Measurements from ENCODE around the gene ANTXR1. TPM values are rescaled to one million over a fixed set of nuclear protein-coding genes. Genes with fewer than 3 reads are reported as not detected.
A peak's percentile ranks its signal among the peaks of the same experiment; 100 is the strongest.

ANTXR1 gene
- total RNA-seq, 1 donor: 206 TPM

DNA sequence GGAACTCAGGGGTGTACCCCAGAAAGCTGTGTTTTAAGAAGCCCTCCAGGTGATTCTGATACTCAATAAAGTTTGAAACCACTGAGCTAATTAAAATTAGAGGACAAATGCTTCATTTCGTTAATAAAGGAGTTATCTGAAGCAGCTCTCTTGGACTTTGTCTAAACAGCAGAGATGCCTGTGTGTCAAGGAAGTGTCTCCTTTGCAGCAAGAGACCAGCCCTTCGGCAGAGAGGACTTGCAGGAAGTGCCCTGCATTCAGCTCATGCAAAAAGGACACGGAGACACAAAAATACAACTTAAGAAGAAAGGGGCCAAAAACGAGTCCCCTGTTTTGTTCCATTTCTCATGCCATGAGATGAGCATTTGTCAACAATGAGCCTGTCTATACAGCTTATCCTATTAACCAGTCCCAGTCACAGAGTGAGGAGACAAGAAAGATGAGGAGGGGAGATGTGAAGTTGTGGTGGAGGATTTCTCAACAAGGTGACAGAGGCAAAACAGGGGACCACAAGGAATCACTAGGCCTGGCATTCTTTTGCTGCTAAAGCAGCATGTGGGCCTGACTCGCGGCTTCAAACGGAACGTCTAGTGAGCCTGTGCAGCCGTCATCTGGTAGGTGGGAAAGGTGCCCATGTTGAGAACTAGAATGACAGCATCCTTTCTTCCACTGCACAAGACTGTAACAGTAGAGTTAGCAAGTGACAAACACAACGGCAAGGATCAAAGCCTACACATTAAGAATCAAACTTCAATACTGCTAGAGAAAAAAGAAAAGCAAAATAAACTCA is 152.3 kb downstream of the ANTXR1 start:
- TF ChIP-seq, protein P1, sequence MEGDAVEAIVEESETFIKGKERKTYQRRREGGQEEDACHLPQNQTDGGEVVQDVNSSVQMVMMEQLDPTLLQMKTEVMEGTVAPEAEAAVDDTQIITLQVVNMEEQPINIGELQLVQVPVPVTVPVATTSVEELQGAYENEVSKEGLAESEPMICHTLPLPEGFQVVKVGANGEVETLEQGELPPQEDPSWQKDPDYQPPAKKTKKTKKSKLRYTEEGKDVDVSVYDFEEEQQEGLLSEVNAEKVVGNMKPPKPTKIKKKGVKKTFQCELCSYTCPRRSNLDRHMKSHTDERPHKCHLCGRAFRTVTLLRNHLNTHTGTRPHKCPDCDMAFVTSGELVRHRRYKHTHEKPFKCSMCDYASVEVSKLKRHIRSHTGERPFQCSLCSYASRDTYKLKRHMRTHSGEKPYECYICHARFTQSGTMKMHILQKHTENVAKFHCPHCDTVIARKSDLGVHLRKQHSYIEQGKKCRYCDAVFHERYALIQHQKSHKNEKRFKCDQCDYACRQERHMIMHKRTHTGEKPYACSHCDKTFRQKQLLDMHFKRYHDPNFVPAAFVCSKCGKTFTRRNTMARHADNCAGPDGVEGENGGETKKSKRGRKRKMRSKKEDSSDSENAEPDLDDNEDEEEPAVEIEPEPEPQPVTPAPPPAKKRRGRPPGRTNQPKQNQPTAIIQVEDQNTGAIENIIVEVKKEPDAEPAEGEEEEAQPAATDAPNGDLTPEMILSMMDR (IDR thresholded peaks at IDR 0.05; ENCODE audit: insufficient read depth, low read depth, low read length): no peak
- DNase-seq (ENCODE audit: low read depth): no peak
- no peak overlapping the region for H3K4me3 ChIP-seq (ENCODE audit: low read depth, low read length)

DNA sequence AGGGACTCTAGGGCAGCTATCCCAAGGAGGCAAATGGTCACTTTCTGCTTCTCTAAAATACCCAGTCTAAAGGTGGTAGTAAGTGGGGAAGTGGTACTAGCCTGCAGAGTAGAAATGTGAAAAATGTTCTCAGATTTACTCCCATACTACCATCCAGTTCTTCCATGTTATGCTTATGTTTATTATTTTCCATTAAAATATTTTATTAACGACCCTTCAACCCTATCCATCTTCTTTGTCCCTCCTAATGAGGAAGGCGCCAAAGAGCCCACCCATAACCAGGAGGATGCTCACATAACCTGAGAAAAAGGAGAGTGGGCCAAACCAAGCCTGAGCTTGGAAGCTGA is 153.5 kb downstream of the ANTXR1 start:
- TF ChIP-seq, protein P1 (IDR thresholded peaks at IDR 0.05; ENCODE audit: insufficient read depth, low read depth, low read length): no peak
- no peak overlapping the region for H3K4me3 ChIP-seq (ENCODE audit: low read depth, low read length)
- no peak for DNase-seq (ENCODE audit: low read depth)

DNA sequence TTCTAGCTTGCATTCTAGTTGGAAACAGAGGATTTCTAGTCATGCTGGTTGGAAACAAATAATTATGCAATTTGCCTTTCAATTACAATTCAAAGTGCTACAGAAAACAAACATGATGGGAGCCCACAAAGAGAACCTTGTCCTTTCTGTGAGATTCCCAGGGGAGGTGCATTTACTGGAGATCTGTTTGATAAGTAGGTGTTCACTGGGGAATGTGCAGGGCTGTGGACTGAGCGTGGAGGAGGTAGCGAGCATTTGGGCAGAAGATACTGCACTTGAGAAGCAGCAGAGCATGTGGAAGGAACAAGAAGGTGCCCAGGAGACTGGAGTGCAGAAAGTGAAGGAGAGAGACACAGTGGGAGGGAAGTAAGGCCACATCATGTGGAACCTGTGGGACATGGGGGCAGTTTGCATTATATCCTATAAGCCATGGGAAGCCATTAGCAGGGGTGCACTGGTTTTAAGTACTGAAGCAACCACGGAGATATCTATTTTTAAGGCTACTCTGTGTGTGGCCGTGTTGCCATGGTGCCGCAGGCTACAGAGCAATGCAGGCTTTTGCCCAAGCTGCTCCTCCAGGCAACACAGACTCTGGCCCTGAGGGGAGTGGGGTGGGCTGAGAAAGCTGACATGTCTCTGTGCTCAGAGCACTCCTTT is 154.0 kb downstream of the ANTXR1 start:
- no peak for DNase-seq (ENCODE audit: low read depth)
- TF ChIP-seq, protein P1 (IDR thresholded peaks at IDR 0.05; ENCODE audit: insufficient read depth, low read depth, low read length): no peak
- no peak overlapping the region for H3K4me3 ChIP-seq (ENCODE audit: low read depth, low read length)

DNA sequence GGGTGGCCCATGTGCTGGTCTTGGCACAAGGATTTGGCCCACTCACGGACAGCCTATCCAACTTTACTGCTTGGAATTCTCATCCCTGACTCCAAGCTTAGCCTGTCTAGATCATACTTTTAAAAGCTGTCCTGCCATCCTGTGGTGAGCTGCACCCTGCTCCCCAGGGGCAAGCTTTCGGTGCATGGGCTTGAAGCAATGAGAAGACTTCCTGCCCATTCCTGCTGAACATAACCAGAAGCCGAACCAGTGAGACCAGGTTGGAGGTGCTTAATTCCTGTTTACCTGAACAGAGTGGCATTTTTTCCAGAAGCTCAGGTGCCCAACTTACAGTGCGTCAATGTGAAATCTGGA is 154.5 kb downstream of the ANTXR1 start:
- DNase-seq (ENCODE audit: low read depth): no peak
- H3K4me3 ChIP-seq (ENCODE audit: low read depth, low read length): no peak overlapping the region
- TF ChIP-seq, protein P1 (IDR thresholded peaks at IDR 0.05; ENCODE audit: insufficient read depth, low read depth, low read length): no peak

DNA sequence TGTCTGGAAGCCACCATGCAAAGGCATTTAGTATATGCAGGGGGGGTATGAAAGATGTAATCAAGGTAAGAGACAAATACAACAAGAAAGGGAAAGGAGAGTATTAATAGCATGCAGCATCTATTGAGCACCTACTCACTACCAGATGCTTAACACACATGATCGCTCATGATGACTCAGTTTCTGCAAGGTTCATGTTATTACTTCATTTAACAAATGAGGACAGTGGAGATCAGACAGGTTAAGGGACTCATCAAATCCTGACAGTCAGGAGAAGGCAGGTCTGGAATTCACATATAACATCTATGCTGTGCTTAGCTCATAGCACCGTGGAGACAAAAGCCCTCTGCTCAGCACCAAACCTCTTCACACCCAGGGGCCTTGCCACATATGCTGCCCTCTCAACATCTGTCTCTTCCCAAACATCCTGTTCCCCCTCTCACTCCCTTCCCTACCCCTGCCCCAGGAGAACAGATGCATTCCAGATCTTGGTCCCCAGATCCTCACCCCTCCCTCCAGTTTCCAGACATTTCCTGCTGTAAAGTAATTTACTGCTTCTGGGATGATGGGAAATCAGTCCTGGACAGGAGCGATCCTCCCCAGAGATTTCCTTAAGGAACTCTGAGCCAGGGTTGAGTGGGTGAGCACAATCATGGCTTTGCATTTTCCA is 155.3 kb downstream of the ANTXR1 start:
- H3K4me3 ChIP-seq (ENCODE audit: low read depth, low read length): no peak overlapping the region
- TF ChIP-seq, protein P1 (IDR thresholded peaks at IDR 0.05; ENCODE audit: insufficient read depth, low read depth, low read length): no peak
- DNase-seq (ENCODE audit: low read depth): peak; percentile 36

DNA sequence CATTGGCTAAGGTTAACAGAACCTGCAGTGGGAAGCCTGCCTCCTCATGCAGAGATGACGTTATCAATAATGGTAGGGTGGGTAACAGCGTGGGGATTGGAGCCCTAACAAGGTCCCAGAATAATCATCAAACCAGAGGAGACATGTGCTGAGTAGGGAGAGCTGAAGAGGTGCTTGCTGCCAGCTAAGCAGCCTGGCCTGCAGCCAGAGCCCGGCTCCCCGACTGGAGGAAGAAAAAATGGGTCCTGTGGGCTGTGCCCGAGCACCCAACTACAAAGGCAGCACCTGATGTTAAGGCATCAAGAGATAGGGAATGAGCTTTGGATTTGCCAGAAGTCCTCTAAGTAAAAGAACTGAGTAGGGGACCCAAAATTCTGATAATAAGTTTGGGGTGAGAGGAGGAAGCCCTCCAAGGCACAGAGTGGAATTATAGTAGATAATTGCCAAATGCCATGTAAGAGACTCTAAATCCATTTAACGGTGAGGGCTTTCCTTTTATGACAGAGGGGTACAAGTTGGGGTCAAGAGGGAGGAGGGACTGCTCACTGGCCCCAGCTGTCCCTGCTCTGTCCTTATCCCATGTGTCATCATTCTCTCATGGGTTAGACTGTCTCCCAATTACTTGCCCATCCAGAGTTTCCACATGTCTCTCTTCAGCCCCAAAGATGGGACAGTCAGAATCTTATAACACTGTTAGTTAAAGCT is 156.1 kb downstream of the ANTXR1 start:
- DNase-seq (ENCODE audit: low read depth): no peak
- TF ChIP-seq, protein P1 (IDR thresholded peaks at IDR 0.05; ENCODE audit: insufficient read depth, low read depth, low read length): no peak
- no peak overlapping the region for H3K4me3 ChIP-seq (ENCODE audit: low read depth, low read length)
